ENCODE data around the gene KCNQ1. TPM values are rescaled to one million over a fixed set of nuclear protein-coding genes. Genes with fewer than 3 reads are reported as not detected.

KCNQ1 gene
- polyA plus RNA-seq, 1 donor (not counting 4 experiments of a cell fraction or from before 2014, with no cell fraction given) = not detected

DNA sequence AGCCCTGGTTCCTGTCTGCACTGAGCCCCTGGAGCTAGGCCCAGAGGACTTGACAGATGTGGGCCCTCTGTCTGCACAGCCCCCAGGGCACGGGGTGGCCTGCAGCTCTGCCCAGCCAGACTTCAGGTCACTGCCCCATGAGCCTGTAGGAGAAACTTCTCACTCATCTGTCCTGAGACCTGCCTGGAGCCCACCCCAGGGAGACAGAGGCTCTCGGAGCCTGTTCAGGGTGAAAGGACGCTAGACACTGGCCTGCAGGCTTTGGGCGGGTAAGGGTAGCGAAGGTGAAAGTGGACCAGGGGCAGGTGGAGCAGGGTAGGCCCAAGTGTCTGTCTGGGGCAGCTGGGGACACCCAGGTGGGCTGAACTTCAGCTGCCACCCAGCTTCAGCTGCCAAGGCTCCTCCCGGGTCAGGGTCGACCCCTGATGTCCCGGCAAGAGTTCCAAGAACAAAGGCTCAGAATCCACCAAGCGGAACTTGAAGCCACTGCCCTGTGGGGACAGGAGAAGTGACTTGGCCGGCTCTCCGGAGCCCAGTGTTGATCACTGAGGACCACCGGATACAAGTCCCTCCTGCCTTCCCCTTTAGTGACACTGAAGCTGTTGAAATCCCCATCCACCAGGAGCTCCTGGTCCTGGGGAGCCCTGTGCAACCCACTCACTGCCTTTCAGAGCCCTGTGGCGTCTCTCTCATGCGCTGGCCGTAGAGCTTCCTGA is 90.3 kb downstream of the KCNQ1 start:
- FAIRE-seq = no peak
- no peak for TF ChIP-seq EZH2 (IDR thresholded peaks at IDR 0.05; ENCODE audit: low read length)
- TF ChIP-seq, protein P1, sequence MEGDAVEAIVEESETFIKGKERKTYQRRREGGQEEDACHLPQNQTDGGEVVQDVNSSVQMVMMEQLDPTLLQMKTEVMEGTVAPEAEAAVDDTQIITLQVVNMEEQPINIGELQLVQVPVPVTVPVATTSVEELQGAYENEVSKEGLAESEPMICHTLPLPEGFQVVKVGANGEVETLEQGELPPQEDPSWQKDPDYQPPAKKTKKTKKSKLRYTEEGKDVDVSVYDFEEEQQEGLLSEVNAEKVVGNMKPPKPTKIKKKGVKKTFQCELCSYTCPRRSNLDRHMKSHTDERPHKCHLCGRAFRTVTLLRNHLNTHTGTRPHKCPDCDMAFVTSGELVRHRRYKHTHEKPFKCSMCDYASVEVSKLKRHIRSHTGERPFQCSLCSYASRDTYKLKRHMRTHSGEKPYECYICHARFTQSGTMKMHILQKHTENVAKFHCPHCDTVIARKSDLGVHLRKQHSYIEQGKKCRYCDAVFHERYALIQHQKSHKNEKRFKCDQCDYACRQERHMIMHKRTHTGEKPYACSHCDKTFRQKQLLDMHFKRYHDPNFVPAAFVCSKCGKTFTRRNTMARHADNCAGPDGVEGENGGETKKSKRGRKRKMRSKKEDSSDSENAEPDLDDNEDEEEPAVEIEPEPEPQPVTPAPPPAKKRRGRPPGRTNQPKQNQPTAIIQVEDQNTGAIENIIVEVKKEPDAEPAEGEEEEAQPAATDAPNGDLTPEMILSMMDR (optimal IDR thresholded peaks at IDR 0.05 in 1 of 3, IDR thresholded peaks at IDR 0.05 in 1 of 3, conservative IDR thresholded peaks at IDR 0.05 in 1 of 3; ENCODE audit: extremely low read depth in 1 of 3, insufficient read depth in 2 of 3, low read length in 3 of 3) = no peak
- H3K9me1 ChIP-seq (ENCODE audit: control insufficient read depth, extremely low read depth, insufficient read depth, low read length) = no peaks in the 10 kb centered on the region
- no peaks in the 10 kb centered on the region for H3K79me2 ChIP-seq (ENCODE audit: control insufficient read depth, insufficient read depth, low read length)
- no peaks in the 10 kb centered on the region for H3K36me3 ChIP-seq (ENCODE audit: control insufficient read depth in 2 of 2, extremely low read depth in 1 of 2, insufficient read depth in 2 of 2, low read length in 2 of 2)
- no peak overlapping the region for H3K4me2 ChIP-seq (ENCODE audit: control insufficient read depth, extremely low read depth, insufficient read depth, low read depth, low read length)
- dilution Hi-C loops (cut with MboI; ENCODE audit: extremely low pct_ligation_motif_present, low sequenced_read_pairs) = no loop called here
- no peak for DNase-seq (ENCODE audit: low read depth, low spot score)
- no peaks in the 10 kb centered on the region for H3K27me3 ChIP-seq (ENCODE audit: control insufficient read depth, extremely low read depth, insufficient read depth, low read length)
- no peak overlapping the region for H2AFZ ChIP-seq (ENCODE audit: control insufficient read depth, low read length)
- H3K9me3 ChIP-seq (ENCODE audit: control insufficient read depth, low read depth, low read length) = no peaks in the 10 kb centered on the region
- no peak overlapping the region for H3K27ac ChIP-seq (ENCODE audit: control insufficient read depth, insufficient read depth, low read length)
- H4K20me1 ChIP-seq (ENCODE audit: control insufficient read depth, extremely low read depth, insufficient read depth, low read length) = peaks cover 3% of the 10 kb centered on the region
- no peak overlapping the region for H3K4me3 ChIP-seq (ENCODE audit: control insufficient read depth in 2 of 3, extremely low read depth in 1 of 3, insufficient read depth in 2 of 3, low read depth in 1 of 3, low read length in 3 of 3)
- H3K9ac ChIP-seq (ENCODE audit: control insufficient read depth, extremely low read depth, insufficient read depth, low read length) = no peak overlapping the region
- H3K4me1 ChIP-seq (ENCODE audit: control insufficient read depth, extremely low read depth, insufficient read depth, low read length) = peaks cover 17% of the 10 kb centered on the region

DNA sequence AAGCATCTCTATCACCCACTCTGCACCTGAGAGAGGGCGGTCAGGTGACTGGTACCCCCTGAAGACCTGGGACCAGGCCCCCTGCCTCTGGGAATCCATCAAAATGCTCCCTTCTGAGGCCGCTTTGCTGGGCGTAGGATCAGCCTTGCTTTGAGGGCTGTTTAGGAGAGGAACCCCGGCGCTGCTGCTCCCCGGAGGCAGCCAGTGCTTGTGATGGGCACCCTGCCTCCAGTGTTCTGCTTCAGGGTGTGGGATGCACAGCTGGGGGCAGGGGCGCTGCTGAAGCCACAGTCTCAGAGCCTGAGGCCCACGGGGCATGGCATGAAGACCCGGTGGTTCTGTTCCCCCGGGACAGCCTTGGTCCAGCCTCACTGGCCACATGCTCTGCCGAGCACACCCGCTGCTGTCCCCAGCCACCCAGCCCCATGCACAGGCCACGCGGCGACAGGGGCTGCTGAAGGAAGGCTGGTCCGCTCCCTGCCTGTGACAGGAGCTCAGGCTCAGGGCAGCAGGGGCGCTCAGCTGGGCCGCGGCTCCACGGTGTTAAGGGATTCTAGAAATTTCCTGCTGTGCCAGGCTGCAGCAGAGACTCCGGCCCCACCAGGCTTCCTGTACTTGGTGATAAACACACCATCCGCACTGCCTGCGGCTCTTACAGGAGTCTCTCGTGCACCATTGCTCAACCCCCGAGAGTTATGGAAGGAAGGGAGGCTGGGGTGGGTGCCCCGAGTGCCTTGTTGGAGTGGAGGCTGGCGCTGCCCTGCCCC is 91.0 kb downstream of the KCNQ1 start:
- no peak for FAIRE-seq
- dilution Hi-C loops (cut with MboI; ENCODE audit: extremely low pct_ligation_motif_present, low sequenced_read_pairs) = no loop called here
- no peak overlapping the region for H3K4me2 ChIP-seq (ENCODE audit: control insufficient read depth, extremely low read depth, insufficient read depth, low read depth, low read length)

More for the DNA sequence above, 91.0 kb downstream of the KCNQ1 start:
- Histone ChIP-seq H3K4me3 (ENCODE audit: control insufficient read depth in 2 of 3, extremely low read depth in 1 of 3, insufficient read depth in 2 of 3, low read depth in 1 of 3, low read length in 3 of 3) (no peak overlapping the region), H3K4me1 (ENCODE audit: control insufficient read depth, extremely low read depth, insufficient read depth, low read length) (peaks cover 17% of the 10 kb centered on the region), H3K27me3 (ENCODE audit: control insufficient read depth, extremely low read depth, insufficient read depth, low read length) (no peaks in the 10 kb centered on the region), H3K36me3 (ENCODE audit: control insufficient read depth in 2 of 2, extremely low read depth in 1 of 2, insufficient read depth in 2 of 2, low read length in 2 of 2) (no peaks in the 10 kb centered on the region), H3K27ac (ENCODE audit: control insufficient read depth, insufficient read depth, low read length) (no peak overlapping the region), H2AFZ (ENCODE audit: control insufficient read depth, low read length) (no peak overlapping the region), H3K9me1 (ENCODE audit: control insufficient read depth, extremely low read depth, insufficient read depth, low read length) (no peaks in the 10 kb centered on the region), H3K79me2 (ENCODE audit: control insufficient read depth, insufficient read depth, low read length) (no peaks in the 10 kb centered on the region), H4K20me1 (ENCODE audit: control insufficient read depth, extremely low read depth, insufficient read depth, low read length) (peaks cover 3% of the 10 kb centered on the region), H3K9me3 (ENCODE audit: control insufficient read depth, low read depth, low read length) (no peaks in the 10 kb centered on the region), H3K9ac (ENCODE audit: control insufficient read depth, extremely low read depth, insufficient read depth, low read length) (no peak overlapping the region)
- no peak for TF ChIP-seq EZH2 (IDR thresholded peaks at IDR 0.05; ENCODE audit: low read length)
- TF ChIP-seq, protein P1 (optimal IDR thresholded peaks at IDR 0.05 in 1 of 3, IDR thresholded peaks at IDR 0.05 in 1 of 3, conservative IDR thresholded peaks at IDR 0.05 in 1 of 3; ENCODE audit: extremely low read depth in 1 of 3, insufficient read depth in 2 of 3, low read length in 3 of 3) = no peak
- no peak for DNase-seq (ENCODE audit: low read depth, low spot score)

Measured in keratinocyte (primary cell).